ENCODE data around the gene ETV6. TPM values are rescaled to one million over a fixed set of nuclear protein-coding genes. Genes with fewer than 3 reads are reported as not detected.
A peak's percentile ranks its signal among the peaks of the same experiment; 100 is the strongest.

ETV6 gene
- polyA plus RNA-seq, 3 donors, result 6.8 to 45.1 (median 11.7) TPM

DNA sequence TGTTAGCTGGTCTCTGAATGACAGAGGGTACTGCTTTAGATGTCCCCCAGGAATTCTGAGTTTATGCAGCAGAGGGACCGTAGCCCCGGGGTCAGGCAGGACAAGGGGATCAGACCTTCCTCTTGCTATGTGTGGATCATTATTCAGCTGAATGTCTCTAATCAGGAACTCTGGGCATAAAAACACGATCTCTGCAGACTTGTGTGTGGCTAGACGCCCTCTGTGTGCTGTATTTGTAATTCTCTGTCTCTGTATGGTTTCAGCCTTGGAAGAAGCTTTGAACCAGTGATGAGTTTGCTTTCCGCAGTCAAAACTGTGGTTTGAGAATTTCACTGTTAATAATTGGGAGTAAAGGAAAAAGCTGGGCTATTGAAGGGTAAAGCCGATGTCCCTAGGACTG lies 125.3 kb downstream of the ETV6 start:
- Histone ChIP-seq H2AFZ (ENCODE audit: insufficient read depth, low read depth, low read length, poor library complexity, severe bottlenecking) (no peak overlapping the region), H3K9me3 (replicated peaks in 1 of 2; ENCODE audit: control insufficient read depth in 1 of 2, insufficient read depth in 1 of 2, low read length in 2 of 2) (no peaks in the 10 kb centered on the region), H3K4me1 (ENCODE audit: control insufficient read depth in 1 of 2, insufficient read depth in 2 of 2, low read length in 2 of 2) (peaks cover 63 to 77% of the 10 kb centered on the region in 2 donors), H3K27me3 (ENCODE audit: control insufficient read depth in 2 of 2, insufficient read depth in 2 of 2, low read length in 2 of 2) (no peaks in the 10 kb centered on the region), H3K4me3 (replicated peaks in 1 of 3; ENCODE audit: low read depth in 2 of 3, low read length in 3 of 3) (no peak overlapping the region), H4K20me1 (ENCODE audit: insufficient read depth, low read length) (peaks cover 37% of the 10 kb centered on the region), H3K27ac (ENCODE audit: low read depth in 1 of 2, low read length in 2 of 2) (peak overlapping the region; percentile 33 to 86), H3K79me2 (ENCODE audit: insufficient read depth, low read length) (peaks cover 96% of the 10 kb centered on the region), H3K9ac (ENCODE audit: insufficient read depth, low read length, poor library complexity, severe bottlenecking) (peak overlapping the region; percentile 48), H3K36me3 (replicated peaks in 1 of 2; ENCODE audit: control insufficient read depth in 1 of 2, insufficient read depth in 2 of 2, low read length in 2 of 2) (peaks cover 2 to 34% of the 10 kb centered on the region in 2 donors), H3K4me2 (replicated peaks; ENCODE audit: extremely low read depth, low read length, poor library complexity, severe bottlenecking) (peak overlapping the region; percentile 54)
- Mint-ChIP-seq H3K27ac (peak overlapping the region; percentile 33 to 98 (median 92)), H3K36me3 (peaks cover 36 to 52% of the 10 kb centered on the region in 2 donors), H3K4me1 (peaks cover 76% of the 10 kb centered on the region), H3K4me3 (no peak overlapping the region), H3K27me3 (ENCODE audit: low read depth in 3 of 3) (no peaks in the 10 kb centered on the region), H3K9me3 (no peaks in the 10 kb centered on the region)
- no peak for TF ChIP-seq CTCF (IDR thresholded peaks at IDR 0.05)
- intact Hi-C loops (cut with micrococcal nuclease), result no loop called here
- DNase-seq, result no peak
- WGBS (ENCODE audit: insufficient coverage), result 15% methylated on average over 5 of the region's 6 CpGs

- no peaks in the 10 kb centered on the region for H3K9me3 Mint-ChIP-seq
- H3K79me2 ChIP-seq (ENCODE audit: insufficient read depth, low read length), result peaks cover 96% of the 10 kb centered on the region
- WGBS (ENCODE audit: insufficient coverage), result no CpG with 5 or more reads among the region's 3 CpGs
- H3K27ac ChIP-seq (ENCODE audit: low read depth in 1 of 2, low read length in 2 of 2), result peak overlapping the region in 1 of 2 donors; percentile 29
- H3K4me1 ChIP-seq (ENCODE audit: control insufficient read depth in 1 of 2, insufficient read depth in 2 of 2, low read length in 2 of 2), result peaks cover 48 to 62% of the 10 kb centered on the region in 2 donors
- DNase-seq, result no peak
- H3K4me3 Mint-ChIP-seq, result no peak overlapping the region
- peaks cover 67% of the 10 kb centered on the region for H3K4me1 Mint-ChIP-seq
- no peak for TF ChIP-seq CTCF (IDR thresholded peaks at IDR 0.05)
- intact Hi-C loops (cut with micrococcal nuclease), result no loop called here
- H3K27ac Mint-ChIP-seq, result peak overlapping the region in 2 of 7 donors; percentile 12 to 43
- no peaks in the 10 kb centered on the region for H3K27me3 ChIP-seq (ENCODE audit: control insufficient read depth in 2 of 2, insufficient read depth in 2 of 2, low read length in 2 of 2)
- no peak overlapping the region for H3K9ac ChIP-seq (ENCODE audit: insufficient read depth, low read length, poor library complexity, severe bottlenecking)
- no peaks in the 10 kb centered on the region for H3K9me3 ChIP-seq (replicated peaks in 1 of 2; ENCODE audit: control insufficient read depth in 1 of 2, insufficient read depth in 1 of 2, low read length in 2 of 2)
- peaks cover 49% of the 10 kb centered on the region for H4K20me1 ChIP-seq (ENCODE audit: insufficient read depth, low read length)
- no peak overlapping the region for H3K4me2 ChIP-seq (replicated peaks; ENCODE audit: extremely low read depth, low read length, poor library complexity, severe bottlenecking)
- peaks cover 2 to 29% of the 10 kb centered on the region in 2 donors for H3K36me3 ChIP-seq (replicated peaks in 1 of 2; ENCODE audit: control insufficient read depth in 1 of 2, insufficient read depth in 2 of 2, low read length in 2 of 2)
- H3K27me3 Mint-ChIP-seq (ENCODE audit: low read depth in 3 of 3), result no peaks in the 10 kb centered on the region
- H2AFZ ChIP-seq (ENCODE audit: insufficient read depth, low read depth, low read length, poor library complexity, severe bottlenecking), result no peak overlapping the region
- peaks cover 31 to 40% of the 10 kb centered on the region in 2 donors for H3K36me3 Mint-ChIP-seq
- H3K4me3 ChIP-seq (replicated peaks in 1 of 3; ENCODE audit: low read depth in 2 of 3, low read length in 3 of 3), result no peak overlapping the region
These were observed 126.8 kb downstream of the ETV6 start for GRCh38 chr12:11776316-11776715.

All from CD14-positive monocyte (primary cell).